Right cardiac atrium (tissue), 5 donors: Measurements from ENCODE around the gene KRTAP5-3. TPM values are rescaled to one million over a fixed set of nuclear protein-coding genes. Genes with fewer than 3 reads are reported as not detected.
"Not testable (repeated sequence)": the region's sequence is repeated elsewhere in the genome, so short reads cannot be mapped to it uniquely, and the experiment has no call there.

Source experiments
- ATAC-seq, 2 donors: fragments of 200-7000 bp; cut with Tn5 transposase; one replicate each; pipeline versions ENCODE4 v1.8.0 to v1.9.1; 2020; ENCODE audit warnings: moderate library complexity in 2 of 2, mild to moderate bottlenecking in 1 of 2
- DNase-seq, 3 donors: peaks; one replicate each; pipeline ENCODE4 v3.0.0-alpha.2; 2020
- H3K27ac ChIP-seq: one replicate; pipeline ENCODE4 v1.5.1; 2013; ENCODE audit warnings: mild to moderate bottlenecking, low read length, control low read depth, moderate library complexity
- H3K27me3 ChIP-seq: one replicate; pipeline ENCODE4 v1.6.1; 2013; ENCODE audit not compliant: control insufficient read depth, insufficient read depth
- H3K4me1 ChIP-seq: one replicate; pipeline ENCODE4 v1.6.1; 2013; ENCODE audit warnings: low read length; ENCODE audit not compliant: control insufficient read depth, insufficient read depth
- H3K4me3 ChIP-seq: one replicate; pipeline ENCODE4 v1.5.1; 2013; ENCODE audit warnings: low read length, control low read depth
- H3K9me3 ChIP-seq: one replicate; pipeline ENCODE4 v1.6.1; 2013; ENCODE audit warnings: low read length; ENCODE audit not compliant: control insufficient read depth
- WGBS: extraction: QIAGEN DNeasy Blood & Tissue Kit; methylation state at CpG from one replicate; pipeline ENCODE4 v1.1.7; 2013; 5-methylcytosine and 5-hydroxymethylcytosine counted together
- intact Hi-C, 4 donors: fragments of 100-400 bp; cut with DNase I; formaldehyde crosslinking; loops; one replicate each; pipeline versions ENCODE4 v1.11.0 to v1.14.0; 2022 to 2023
- polyA plus RNA-seq: library from polyadenylated mRNA; stranded (reverse); fragments of 200-250 nt; gene quantifications from one replicate; pipeline ENCODE4 v1.2.3, GENCODE V29; 2013
- total RNA-seq, 4 donors: library from RNA; stranded (reverse); fragmentation: NEBNext Ultra II Directional; extraction: Animal tissue kit (Norgen Biotek cat#: 25700); gene quantifications; one replicate each; pipeline ENCODE4 v1.2.1, GENCODE V29; 2021
- donor health status: healthy with polysubstance abuse.
- donor health status: DM: no; HTN: yes; CAD: no.
- donor health status: DM: no; HTN: no; CAD: no.
- donor health status: DM: no; HTN: yes; CAD: no; lungs with severe emphysema.
- donor health status: DM: yes; HTN: yes; CAD: no.

Gene KRTAP5-3
- total and polyA plus RNA-seq, 5 donors: not detected

- Histone ChIP-seq H3K27me3 (no peaks in the 10 kb centered on the region), H3K4me3 (no peak overlapping the region), H3K27ac (no peak overlapping the region), H3K4me1 (no peaks in the 10 kb centered on the region), H3K9me3 (no peaks in the 10 kb centered on the region)
- ATAC-seq (no peak), DNase-seq (no peak)
- intact Hi-C loops: loop anchor here in 3 of 4 donors (5.0 to 10.0 kb wide), 5 partner anchors 41 to 503 kb away; partner anchors contain the start of genes SYT8 (in 1 of the 3) and TNNI2 (in 1 of the 3)
- WGBS: 93% methylated on average over 7 of the region's 7 CpGs
These were observed 43.2 kb upstream of the KRTAP5-3 start for GRCh38 chr11:1651411-1651980.

- WGBS: 79% methylated on average over 5 of the region's 5 CpGs
- intact Hi-C loops: loop anchor here in 3 of 4 donors (5.0 to 10.0 kb wide), 5 partner anchors 41 to 504 kb away; partner anchors contain the start of genes SYT8 (in 1 of the 3) and TNNI2 (in 1 of the 3)
- no peak for ATAC-seq
These were observed 42.6 kb upstream of the KRTAP5-3 start for GRCh38 chr11:1650918-1651262.

GRCh38 chr11:1650034-1650917 lies 42.0 kb upstream of the KRTAP5-3 start:
- peak in 1 of 3 donors; percentile 32 for DNase-seq
- WGBS: 85% methylated on average over 15 of the region's 15 CpGs
- no peaks in the 10 kb centered on the region for H3K9me3 ChIP-seq
- no peak overlapping the region for H3K27ac ChIP-seq
- intact Hi-C loops: loop anchor here in 3 of 4 donors (5.0 to 10.0 kb wide), 5 partner anchors 42 to 505 kb away; partner anchors contain the start of genes SYT8 (in 1 of the 3) and TNNI2 (in 1 of the 3)
- H3K4me1 ChIP-seq: no peaks in the 10 kb centered on the region
- H3K4me3 ChIP-seq: no peak overlapping the region
- no peak for ATAC-seq
- H3K27me3 ChIP-seq: no peaks in the 10 kb centered on the region

More at GRCh38 chr11:1650918-1651262, 42.6 kb upstream of the KRTAP5-3 start:
- no peak for DNase-seq
- H3K4me3 ChIP-seq: no peak overlapping the region
- no peaks in the 10 kb centered on the region for H3K27me3 ChIP-seq
- H3K9me3 ChIP-seq: no peaks in the 10 kb centered on the region
- H3K27ac ChIP-seq: no peak overlapping the region
- H3K4me1 ChIP-seq: no peaks in the 10 kb centered on the region

- intact Hi-C loops: no loop called here
- no peaks in the 10 kb centered on the region for H3K4me1 ChIP-seq
- no peak overlapping the region for H3K4me3 ChIP-seq
- 91% methylated on average over 28 of the region's 28 CpGs for WGBS
- H3K27ac ChIP-seq: no peak overlapping the region
- no peak for DNase-seq
- no peak for ATAC-seq
- H3K27me3 ChIP-seq: no peaks in the 10 kb centered on the region
- H3K9me3 ChIP-seq: no peaks in the 10 kb centered on the region
These were observed 40.6 kb upstream of the KRTAP5-3 start for GRCh38 chr11:1648653-1649420.

- ATAC-seq: no peak
- Histone ChIP-seq H3K27me3 (no peaks in the 10 kb centered on the region), H3K9me3 (no peaks in the 10 kb centered on the region), H3K27ac (no peak overlapping the region), H3K4me1 (no peaks in the 10 kb centered on the region), H3K4me3 (no peak overlapping the region)
- no peak for DNase-seq
- intact Hi-C loops: no loop called here
- 93% methylated on average over 35 of the region's 35 CpGs for WGBS
These were observed 39.8 kb upstream of the KRTAP5-3 start for GRCh38 chr11:1647901-1648652.

GRCh38 chr11:1646540-1646939 lies 38.3 kb upstream of the KRTAP5-3 start:
- H3K9me3 ChIP-seq, H3K27ac ChIP-seq, H3K27me3 ChIP-seq, ATAC-seq, intact Hi-C loops, H3K4me1 ChIP-seq, H3K4me3 ChIP-seq, DNase-seq: not testable (repeated sequence)
- WGBS: 93% methylated on average over 10 of the region's 10 CpGs

GRCh38 chr11:1645357-1645821 lies 37.1 kb upstream of the KRTAP5-3 start:
- ATAC-seq (no peak), DNase-seq (no peak)
- intact Hi-C loops: no loop called here
- H3K27me3 ChIP-seq: no peaks in the 10 kb centered on the region
- no peak overlapping the region for H3K27ac ChIP-seq
- 81% methylated on average over 12 of the region's 12 CpGs for WGBS
- H3K4me1 ChIP-seq: no peaks in the 10 kb centered on the region
- H3K9me3 ChIP-seq: no peaks in the 10 kb centered on the region
- H3K4me3 ChIP-seq: no peak overlapping the region

- H3K27me3 ChIP-seq: no peaks in the 10 kb centered on the region
- H3K9me3 ChIP-seq: no peaks in the 10 kb centered on the region
- WGBS: 83% methylated on average over 20 of the region's 20 CpGs
- intact Hi-C loops: no loop called here
- peak in 1 of 2 donors; percentile 7 for ATAC-seq
- H3K4me1 ChIP-seq: no peaks in the 10 kb centered on the region
- H3K27ac ChIP-seq: no peak overlapping the region
- no peak overlapping the region for H3K4me3 ChIP-seq
- DNase-seq: no peak
These were observed 36.5 kb upstream of the KRTAP5-3 start for GRCh38 chr11:1644601-1645356.

GRCh38 chr11:1643146-1643690 lies 35.0 kb upstream of the KRTAP5-3 start:
- DNase-seq (no peak), ATAC-seq (no peak)
- Histone ChIP-seq H3K27ac (no peak overlapping the region), H3K9me3 (no peaks in the 10 kb centered on the region), H3K4me3 (no peak overlapping the region), H3K4me1 (no peaks in the 10 kb centered on the region), H3K27me3 (no peaks in the 10 kb centered on the region)
- intact Hi-C loops: no loop called here
- 94% methylated on average over 20 of the region's 20 CpGs for WGBS
